GM12878 (cell line): ENCODE measurements around the gene SLC66A1. TPM values are rescaled to one million over a fixed set of nuclear protein-coding genes. Genes with fewer than 3 reads are reported as not detected.

Experiments
- ETV6 ChIP-seq, 2 experiments: fragments of 450-650 bp in 1 of 2; IDR thresholded peaks in 1 of 2; conservative IDR thresholded peaks in 1 of 2; 2 replicates each; pipeline ENCODE4 v1.6.1; 2014; ENCODE audit warnings: antibody characterized with exemption in 1 of 2, borderline replicate concordance in 1 of 2, low read depth in 1 of 2, mild to moderate bottlenecking in 1 of 2, moderate library complexity in 1 of 2
- JUND ChIP-seq: IDR thresholded peaks from 2 replicates; pipeline ENCODE4 v1.6.1; 2012; ENCODE audit warnings: low read depth, mild to moderate bottlenecking, low read length, improper control_type of control experiment, moderate library complexity
- KAT2A ChIP-seq: conservative IDR thresholded peaks from 2 replicates; pipeline ENCODE4 v1.6.1; 2011; ENCODE audit warnings: low read depth, low read length; ENCODE audit not compliant: control insufficient read depth
- POLR2AphosphoS2 ChIP-seq: IDR thresholded peaks from 2 replicates; pipeline ENCODE4 v1.6.1; 2011; ENCODE audit warnings: low read depth, mild to moderate bottlenecking, low read length, improper control_type of control experiment, moderate library complexity
- RAD21 ChIP-seq: IDR thresholded peaks from 2 replicates; pipeline ENCODE4 v1.6.1; 2011; ENCODE audit warnings: mild to moderate bottlenecking, low read depth, low read length, moderate library complexity; ENCODE audit not compliant: insufficient read depth
- SPI1 ChIP-seq: IDR thresholded peaks from 2 replicates; pipeline ENCODE4 v1.6.1; 2011; ENCODE audit warnings: low read depth, mild to moderate bottlenecking, low read length, moderate library complexity, borderline replicate concordance; ENCODE audit not compliant: insufficient read depth
- polyA plus RNA-seq, 11 experiments: library from polyadenylated mRNA; depleted of rRNA in 4 of 11; unstranded in 6 of 11; stranded (reverse) in 5 of 11; fragments of >200 nt; fragmentation: Nextera tagmentation in 4 of 11; fragmentation: Illumina TruSeq in 1 of 11; extraction: Ambion mirVana in 4 of 11; extraction: Trizol in 1 of 11; gene quantifications; 1 replicate in 1 of 11; 2 replicates in 10 of 11; pipeline versions ENCODE4 v1.2.1 to v1.2.3, GENCODE V29; 2011 to 2016; ENCODE audit warnings: inconsistent platforms in 2 of 11, missing spikeins in 2 of 11, low read depth in 1 of 11
- small RNA-seq: library from RNA; depleted of rRNA; stranded (forward); fragments of <200 nt; gene quantifications from one replicate; pipeline ENCODE3, GENCODE V24; 2014
- total RNA-seq, 4 experiments: library from RNA; depleted of rRNA in 3 of 4; stranded (reverse); fragments of >200 nt in 3 of 4; fragmentation: Illumina TruSeq in 1 of 4; extraction: Trizol in 1 of 4; gene quantifications; 2 replicates each; pipeline versions ENCODE4 v1.2.1 to v1.2.3, GENCODE V29; 2013 to 2021
- TF ChIP-seq, protein P1 (sequence below): fragments of 450-650 bp; IDR thresholded peaks from 2 replicates; pipeline ENCODE4 v1.6.1; 2017; ENCODE audit warnings: mild to moderate bottlenecking
- TF ChIP-seq, protein P2 (sequence below): fragments of 450-650 bp; IDR thresholded peaks from 2 replicates; pipeline ENCODE4 v1.6.1; 2017; ENCODE audit warnings: mild to moderate bottlenecking, low read depth, inconsistent platforms; ENCODE audit not compliant: poor library complexity, severe bottlenecking
- TF ChIP-seq, protein P3 (sequence below): fragments of 450-650 bp; IDR thresholded peaks from 2 replicates; pipeline ENCODE4 v1.6.1; 2017; ENCODE audit warnings: mild to moderate bottlenecking, moderate library complexity

SLC66A1 gene
- total and polyA plus RNA-seq, 10 of the 15 experiments (the other 5 are each of a cell fraction or from before 2014, with no cell fraction given): 0.58 to 22.0 (median 10.2) TPM

DNA sequence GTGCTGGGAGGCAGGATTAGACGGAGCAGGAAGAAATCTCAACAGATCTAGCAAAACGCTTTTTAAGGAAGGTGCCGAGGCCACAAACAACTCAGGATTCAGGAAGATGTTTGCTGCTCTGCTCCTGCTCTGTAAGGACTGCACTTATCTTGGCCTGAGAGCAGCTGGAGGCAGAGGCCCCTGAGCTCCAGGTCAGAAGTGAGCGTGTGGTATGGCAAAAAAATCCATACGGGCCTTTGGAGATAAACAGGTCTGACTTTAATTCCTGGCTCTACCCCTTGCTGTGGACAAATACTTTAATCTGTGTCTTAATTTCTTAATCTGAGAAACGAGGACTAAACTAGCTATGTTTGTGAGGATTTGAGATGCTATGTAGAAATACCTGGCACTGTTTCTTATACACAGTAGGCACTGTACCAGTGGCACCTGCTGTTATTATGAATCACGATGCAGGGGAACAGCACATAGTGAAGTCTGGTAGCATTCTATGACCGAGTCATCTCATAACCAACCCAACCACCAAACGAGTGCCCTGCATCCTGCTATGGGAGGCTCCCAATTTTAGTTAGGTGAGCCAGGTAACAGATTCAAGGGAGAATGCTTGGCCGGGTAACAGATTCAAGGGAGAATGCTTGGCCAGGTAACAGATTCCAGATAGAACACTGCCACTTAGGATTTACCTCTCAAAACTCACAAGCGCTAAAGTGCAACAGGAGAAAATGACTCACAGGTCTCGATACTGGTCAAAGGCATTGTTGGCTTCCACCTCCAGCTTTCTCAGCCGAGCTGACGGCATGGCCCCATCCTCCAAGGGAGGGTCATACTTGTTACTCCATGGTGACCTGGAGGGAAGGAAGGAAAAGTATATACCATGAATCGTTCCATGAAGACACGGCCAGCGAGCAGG is 65.9 kb downstream of the SLC66A1 start (continued):
- TF ChIP-seq, protein P1, sequence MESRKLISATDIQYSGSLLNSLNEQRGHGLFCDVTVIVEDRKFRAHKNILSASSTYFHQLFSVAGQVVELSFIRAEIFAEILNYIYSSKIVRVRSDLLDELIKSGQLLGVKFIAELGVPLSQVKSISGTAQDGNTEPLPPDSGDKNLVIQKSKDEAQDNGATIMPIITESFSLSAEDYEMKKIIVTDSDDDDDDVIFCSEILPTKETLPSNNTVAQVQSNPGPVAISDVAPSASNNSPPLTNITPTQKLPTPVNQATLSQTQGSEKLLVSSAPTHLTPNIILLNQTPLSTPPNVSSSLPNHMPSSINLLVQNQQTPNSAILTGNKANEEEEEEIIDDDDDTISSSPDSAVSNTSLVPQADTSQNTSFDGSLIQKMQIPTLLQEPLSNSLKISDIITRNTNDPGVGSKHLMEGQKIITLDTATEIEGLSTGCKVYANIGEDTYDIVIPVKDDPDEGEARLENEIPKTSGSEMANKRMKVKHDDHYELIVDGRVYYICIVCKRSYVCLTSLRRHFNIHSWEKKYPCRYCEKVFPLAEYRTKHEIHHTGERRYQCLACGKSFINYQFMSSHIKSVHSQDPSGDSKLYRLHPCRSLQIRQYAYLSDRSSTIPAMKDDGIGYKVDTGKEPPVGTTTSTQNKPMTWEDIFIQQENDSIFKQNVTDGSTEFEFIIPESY: no peak
- TF ChIP-seq, protein P2, sequence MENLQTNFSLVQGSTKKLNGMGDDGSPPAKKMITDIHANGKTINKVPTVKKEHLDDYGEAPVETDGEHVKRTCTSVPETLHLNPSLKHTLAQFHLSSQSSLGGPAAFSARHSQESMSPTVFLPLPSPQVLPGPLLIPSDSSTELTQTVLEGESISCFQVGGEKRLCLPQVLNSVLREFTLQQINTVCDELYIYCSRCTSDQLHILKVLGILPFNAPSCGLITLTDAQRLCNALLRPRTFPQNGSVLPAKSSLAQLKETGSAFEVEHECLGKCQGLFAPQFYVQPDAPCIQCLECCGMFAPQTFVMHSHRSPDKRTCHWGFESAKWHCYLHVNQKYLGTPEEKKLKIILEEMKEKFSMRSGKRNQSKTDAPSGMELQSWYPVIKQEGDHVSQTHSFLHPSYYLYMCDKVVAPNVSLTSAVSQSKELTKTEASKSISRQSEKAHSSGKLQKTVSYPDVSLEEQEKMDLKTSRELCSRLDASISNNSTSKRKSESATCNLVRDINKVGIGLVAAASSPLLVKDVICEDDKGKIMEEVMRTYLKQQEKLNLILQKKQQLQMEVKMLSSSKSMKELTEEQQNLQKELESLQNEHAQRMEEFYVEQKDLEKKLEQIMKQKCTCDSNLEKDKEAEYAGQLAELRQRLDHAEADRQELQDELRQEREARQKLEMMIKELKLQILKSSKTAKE: no peak
- no peak for TF ChIP-seq RAD21
- no peak for TF ChIP-seq KAT2A
- no peak for TF ChIP-seq ETV6 (conservative IDR thresholded peaks at IDR 0.05 in 1 of 2, IDR thresholded peaks at IDR 0.05 in 1 of 2; ENCODE audit: borderline replicate concordance in 1 of 2, low read depth in 1 of 2)
- no peak for TF ChIP-seq JUND
- TF ChIP-seq, protein P3, sequence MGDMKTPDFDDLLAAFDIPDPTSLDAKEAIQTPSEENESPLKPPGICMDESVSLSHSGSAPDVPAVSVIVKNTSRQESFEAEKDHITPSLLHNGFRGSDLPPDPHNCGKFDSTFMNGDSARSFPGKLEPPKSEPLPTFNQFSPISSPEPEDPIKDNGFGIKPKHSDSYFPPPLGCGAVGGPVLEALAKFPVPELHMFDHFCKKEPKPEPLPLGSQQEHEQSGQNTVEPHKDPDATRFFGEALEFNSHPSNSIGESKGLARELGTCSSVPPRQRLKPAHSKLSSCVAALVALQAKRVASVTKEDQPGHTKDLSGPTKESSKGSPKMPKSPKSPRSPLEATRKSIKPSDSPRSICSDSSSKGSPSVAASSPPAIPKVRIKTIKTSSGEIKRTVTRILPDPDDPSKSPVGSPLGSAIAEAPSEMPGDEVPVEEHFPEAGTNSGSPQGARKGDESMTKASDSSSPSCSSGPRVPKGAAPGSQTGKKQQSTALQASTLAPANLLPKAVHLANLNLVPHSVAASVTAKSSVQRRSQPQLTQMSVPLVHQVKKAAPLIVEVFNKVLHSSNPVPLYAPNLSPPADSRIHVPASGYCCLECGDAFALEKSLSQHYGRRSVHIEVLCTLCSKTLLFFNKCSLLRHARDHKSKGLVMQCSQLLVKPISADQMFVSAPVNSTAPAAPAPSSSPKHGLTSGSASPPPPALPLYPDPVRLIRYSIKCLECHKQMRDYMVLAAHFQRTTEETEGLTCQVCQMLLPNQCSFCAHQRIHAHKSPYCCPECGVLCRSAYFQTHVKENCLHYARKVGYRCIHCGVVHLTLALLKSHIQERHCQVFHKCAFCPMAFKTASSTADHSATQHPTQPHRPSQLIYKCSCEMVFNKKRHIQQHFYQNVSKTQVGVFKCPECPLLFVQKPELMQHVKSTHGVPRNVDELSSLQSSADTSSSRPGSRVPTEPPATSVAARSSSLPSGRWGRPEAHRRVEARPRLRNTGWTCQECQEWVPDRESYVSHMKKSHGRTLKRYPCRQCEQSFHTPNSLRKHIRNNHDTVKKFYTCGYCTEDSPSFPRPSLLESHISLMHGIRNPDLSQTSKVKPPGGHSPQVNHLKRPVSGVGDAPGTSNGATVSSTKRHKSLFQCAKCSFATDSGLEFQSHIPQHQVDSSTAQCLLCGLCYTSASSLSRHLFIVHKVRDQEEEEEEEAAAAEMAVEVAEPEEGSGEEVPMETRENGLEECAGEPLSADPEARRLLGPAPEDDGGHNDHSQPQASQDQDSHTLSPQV: no peak
- TF ChIP-seq SPI1: no peak
- no peak for TF ChIP-seq POLR2AphosphoS2
- TF ChIP-seq, all 136 proteins: peak for 0

Small RNA genes lying within 50 kb of the gene (small RNA-seq; reads per million reads assigned to genes)
- not detected for gene RNU6-1099P

Other genes starting within 250 kb of the SLC66A1 start
- 78.7 and 83.0 TPM in 2 replicates for gene UBR4, start 102.1 kb upstream of the SLC66A1 start, total RNA-seq (2014; rRNA removed)
- gene UBR4, start 102.1 kb upstream of the SLC66A1 start, total RNA-seq (2014; rRNA removed; fragmentation: Illumina TruSeq; extraction: Trizol): 42.8 and 46.8 TPM in 2 replicates
- 106 and 107 TPM in 2 replicates for gene UBR4, start 102.1 kb upstream of the SLC66A1 start, total RNA-seq (2021)
- 22.8 and 52.1 TPM in 2 replicates for gene UBR4, start 102.1 kb upstream of the SLC66A1 start, polyA plus RNA-seq (2011; rRNA removed)
- gene UBR4, start 102.1 kb upstream of the SLC66A1 start, polyA plus RNA-seq (2014; fragmentation: Illumina TruSeq; extraction: Trizol): 91.1 and 118 TPM in 2 replicates
- gene UBR4, start 102.1 kb upstream of the SLC66A1 start, polyA plus RNA-seq (2014; fragmentation: Nextera tagmentation; extraction: Ambion mirVana): 10 to 100 TPM; 50.6 to 60.2 TPM
- 116 and 124 TPM in 2 replicates for gene UBR4, start 102.1 kb upstream of the SLC66A1 start, polyA plus RNA-seq (2014; rRNA removed)
- gene UBR4, start 102.1 kb upstream of the SLC66A1 start, polyA plus RNA-seq (2016; fragmentation: Nextera tagmentation; extraction: Ambion mirVana): 10 to 100 TPM; 34.2 to 41.4 TPM
- gene EMC1, start 60.8 kb upstream of the SLC66A1 start, total RNA-seq (2014; rRNA removed): 37.4 and 43.6 TPM in 2 replicates
- 12.3 and 12.8 TPM in 2 replicates for gene EMC1, start 60.8 kb upstream of the SLC66A1 start, total RNA-seq (2014; rRNA removed; fragmentation: Illumina TruSeq; extraction: Trizol)
- gene EMC1, start 60.8 kb upstream of the SLC66A1 start, total RNA-seq (2021): 37.0 and 40.7 TPM in 2 replicates
- gene EMC1, start 60.8 kb upstream of the SLC66A1 start, polyA plus RNA-seq (2011; rRNA removed): 7.9 and 13.2 TPM in 2 replicates
- gene EMC1, start 60.8 kb upstream of the SLC66A1 start, polyA plus RNA-seq (2014; fragmentation: Illumina TruSeq; extraction: Trizol): 21.7 and 25.2 TPM in 2 replicates
- gene EMC1, start 60.8 kb upstream of the SLC66A1 start, polyA plus RNA-seq (2014; fragmentation: Nextera tagmentation; extraction: Ambion mirVana): 10 to 100 TPM; 12.2 to 12.8 TPM
- gene EMC1, start 60.8 kb upstream of the SLC66A1 start, polyA plus RNA-seq (2014; rRNA removed): 15.9 and 18.3 TPM in 2 replicates
- gene EMC1, start 60.8 kb upstream of the SLC66A1 start, polyA plus RNA-seq (2016; fragmentation: Nextera tagmentation; extraction: Ambion mirVana): 10 to 100 TPM; 33.5 to 35.4 TPM
- 64.1 and 64.7 TPM in 2 replicates for gene MRTO4, start 60.5 kb upstream of the SLC66A1 start, total RNA-seq (2014; rRNA removed)
- gene MRTO4, start 60.5 kb upstream of the SLC66A1 start, total RNA-seq (2014; rRNA removed; fragmentation: Illumina TruSeq; extraction: Trizol): 64.5 and 74.6 TPM in 2 replicates
- gene MRTO4, start 60.5 kb upstream of the SLC66A1 start, total RNA-seq (2021): 72.1 and 74.7 TPM in 2 replicates
- 50.6 and 56.8 TPM in 2 replicates for gene MRTO4, start 60.5 kb upstream of the SLC66A1 start, polyA plus RNA-seq (2011; rRNA removed)
- gene MRTO4, start 60.5 kb upstream of the SLC66A1 start, polyA plus RNA-seq (2014; fragmentation: Illumina TruSeq; extraction: Trizol): 73.3 and 82.6 TPM in 2 replicates
- 10 to 100 TPM; 43.5 to 64.8 TPM for gene MRTO4, start 60.5 kb upstream of the SLC66A1 start, polyA plus RNA-seq (2014; fragmentation: Nextera tagmentation; extraction: Ambion mirVana)
- gene MRTO4, start 60.5 kb upstream of the SLC66A1 start, polyA plus RNA-seq (2014; rRNA removed): 67.3 and 70.8 TPM in 2 replicates
- gene MRTO4, start 60.5 kb upstream of the SLC66A1 start, polyA plus RNA-seq (2016; fragmentation: Nextera tagmentation; extraction: Ambion mirVana): 10 to 100 TPM; 92.0 to 99.5 TPM
- 0.22 and 0.73 TPM in 2 replicates for gene AKR7A3, start 23.6 kb upstream of the SLC66A1 start, total RNA-seq (2014; rRNA removed)
- gene AKR7A3, start 23.6 kb upstream of the SLC66A1 start, total RNA-seq (2014; rRNA removed; fragmentation: Illumina TruSeq; extraction: Trizol): 0.22 and 0.23 TPM in 2 replicates
- 0.88 and 1.1 TPM in 2 replicates for gene AKR7A3, start 23.6 kb upstream of the SLC66A1 start, total RNA-seq (2021)
- gene AKR7A3, start 23.6 kb upstream of the SLC66A1 start, polyA plus RNA-seq (2011; rRNA removed): 0.07 and 0.10 TPM in 2 replicates
- gene AKR7A3, start 23.6 kb upstream of the SLC66A1 start, polyA plus RNA-seq (2014; fragmentation: Illumina TruSeq; extraction: Trizol): 0.12 TPM in 1 of 2 replicates, not detected in the other
- gene AKR7A3, start 23.6 kb upstream of the SLC66A1 start, polyA plus RNA-seq (2014; fragmentation: Nextera tagmentation; extraction: Ambion mirVana): not detected
- 0.85 and 1.1 TPM in 2 replicates for gene AKR7A3, start 23.6 kb upstream of the SLC66A1 start, polyA plus RNA-seq (2014; rRNA removed)
- gene AKR7A3, start 23.6 kb upstream of the SLC66A1 start, polyA plus RNA-seq (2016; fragmentation: Nextera tagmentation; extraction: Ambion mirVana): under 1 TPM; 0.23 to 0.28 TPM
- 56.2 and 62.2 TPM in 2 replicates for gene AKR7A2, start 182 bp upstream of the SLC66A1 start, total RNA-seq (2014; rRNA removed)
- 34.8 and 38.1 TPM in 2 replicates for gene AKR7A2, start 182 bp upstream of the SLC66A1 start, total RNA-seq (2014; rRNA removed; fragmentation: Illumina TruSeq; extraction: Trizol)
- 58.0 and 61.2 TPM in 2 replicates for gene AKR7A2, start 182 bp upstream of the SLC66A1 start, total RNA-seq (2021)
- 25.2 and 37.3 TPM in 2 replicates for gene AKR7A2, start 182 bp upstream of the SLC66A1 start, polyA plus RNA-seq (2011; rRNA removed)
- gene AKR7A2, start 182 bp upstream of the SLC66A1 start, polyA plus RNA-seq (2014; fragmentation: Illumina TruSeq; extraction: Trizol): 12.1 and 27.8 TPM in 2 replicates
- 1 to 10 TPM; 1.3 to 9.8 TPM for gene AKR7A2, start 182 bp upstream of the SLC66A1 start, polyA plus RNA-seq (2014; fragmentation: Nextera tagmentation; extraction: Ambion mirVana)
- 68.7 and 70.2 TPM in 2 replicates for gene AKR7A2, start 182 bp upstream of the SLC66A1 start, polyA plus RNA-seq (2014; rRNA removed)
- 100 to 1,000 TPM; 104 to 114 TPM for gene AKR7A2, start 182 bp upstream of the SLC66A1 start, polyA plus RNA-seq (2016; fragmentation: Nextera tagmentation; extraction: Ambion mirVana)
- 88.3 and 104 TPM in 2 replicates for gene CAPZB, start 173.2 kb downstream of the SLC66A1 start, total RNA-seq (2014; rRNA removed)
- 204 TPM in 2 replicates for gene CAPZB, start 173.2 kb downstream of the SLC66A1 start, total RNA-seq (2014; rRNA removed; fragmentation: Illumina TruSeq; extraction: Trizol)
- 393 and 404 TPM in 2 replicates for gene CAPZB, start 173.2 kb downstream of the SLC66A1 start, total RNA-seq (2021)
- 138 and 184 TPM in 2 replicates for gene CAPZB, start 173.2 kb downstream of the SLC66A1 start, polyA plus RNA-seq (2011; rRNA removed)
- 409 and 454 TPM in 2 replicates for gene CAPZB, start 173.2 kb downstream of the SLC66A1 start, polyA plus RNA-seq (2014; fragmentation: Illumina TruSeq; extraction: Trizol)
- gene CAPZB, start 173.2 kb downstream of the SLC66A1 start, polyA plus RNA-seq (2014; fragmentation: Nextera tagmentation; extraction: Ambion mirVana): 100 to 1,000 TPM; 121 to 147 TPM
- 198 and 222 TPM in 2 replicates for gene CAPZB, start 173.2 kb downstream of the SLC66A1 start, polyA plus RNA-seq (2014; rRNA removed)
- 100 to 1,000 TPM; 324 to 365 TPM for gene CAPZB, start 173.2 kb downstream of the SLC66A1 start, polyA plus RNA-seq (2016; fragmentation: Nextera tagmentation; extraction: Ambion mirVana)